ENCODE measurements around the gene OSGIN1.

DNA sequence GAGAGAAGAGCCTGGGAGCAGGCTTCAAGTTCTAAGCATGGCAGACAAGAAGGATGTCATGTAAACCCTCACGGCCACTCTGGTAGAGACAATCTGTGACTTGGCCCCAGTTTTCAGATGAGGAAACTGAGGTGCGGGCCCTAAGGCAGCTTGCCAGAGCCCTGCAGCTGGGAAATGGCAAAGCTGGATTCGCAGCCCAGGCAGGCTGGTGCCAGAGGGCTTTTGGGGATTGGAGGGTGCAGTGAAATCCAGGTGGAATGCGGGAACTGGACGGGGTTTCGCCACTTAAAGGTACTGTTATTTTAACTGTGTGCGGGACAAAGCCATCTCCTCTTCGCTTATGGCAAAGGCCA is 477 bp upstream of the OSGIN1 start:
- TF ChIP-seq POLR2A (IDR thresholded peaks at IDR 0.05; ENCODE audit: low read length) (no peak), GATA1 (IDR thresholded peaks at IDR 0.05; ENCODE audit: low read depth, low read length) (no peak)

Measured in erythroblast (primary cell).